ENCODE measurements around the gene TTLL5. TPM values are rescaled to one million over a fixed set of nuclear protein-coding genes. Genes with fewer than 3 reads are reported as not detected.

Gene TTLL5
- total RNA-seq, 1 donor from 2014 or later: 43.1 TPM

DNA sequence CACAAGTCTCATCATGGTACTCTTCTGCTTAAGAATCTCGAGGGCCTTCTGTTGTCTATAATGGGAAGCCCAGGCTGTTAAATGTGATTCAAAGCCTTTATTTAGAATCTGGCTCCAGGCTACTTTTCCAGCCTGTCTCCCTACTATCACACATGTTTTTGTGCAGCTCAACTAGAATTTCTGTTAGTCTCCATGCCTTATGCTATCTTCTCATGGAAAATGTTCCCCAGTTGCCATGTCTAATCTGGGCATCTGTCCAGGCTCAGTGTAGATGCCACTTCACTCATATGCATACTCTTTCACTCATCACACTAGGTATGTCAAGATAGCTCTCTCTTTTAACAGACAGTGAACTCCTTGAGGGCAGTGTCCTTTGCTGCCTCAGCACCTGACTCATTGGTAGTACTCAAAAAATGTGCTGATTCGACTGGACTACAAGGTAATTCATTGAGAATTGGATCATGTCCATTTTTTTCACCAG lies 145.3 kb downstream of the TTLL5 start:
- TF ChIP-seq, protein P1, sequence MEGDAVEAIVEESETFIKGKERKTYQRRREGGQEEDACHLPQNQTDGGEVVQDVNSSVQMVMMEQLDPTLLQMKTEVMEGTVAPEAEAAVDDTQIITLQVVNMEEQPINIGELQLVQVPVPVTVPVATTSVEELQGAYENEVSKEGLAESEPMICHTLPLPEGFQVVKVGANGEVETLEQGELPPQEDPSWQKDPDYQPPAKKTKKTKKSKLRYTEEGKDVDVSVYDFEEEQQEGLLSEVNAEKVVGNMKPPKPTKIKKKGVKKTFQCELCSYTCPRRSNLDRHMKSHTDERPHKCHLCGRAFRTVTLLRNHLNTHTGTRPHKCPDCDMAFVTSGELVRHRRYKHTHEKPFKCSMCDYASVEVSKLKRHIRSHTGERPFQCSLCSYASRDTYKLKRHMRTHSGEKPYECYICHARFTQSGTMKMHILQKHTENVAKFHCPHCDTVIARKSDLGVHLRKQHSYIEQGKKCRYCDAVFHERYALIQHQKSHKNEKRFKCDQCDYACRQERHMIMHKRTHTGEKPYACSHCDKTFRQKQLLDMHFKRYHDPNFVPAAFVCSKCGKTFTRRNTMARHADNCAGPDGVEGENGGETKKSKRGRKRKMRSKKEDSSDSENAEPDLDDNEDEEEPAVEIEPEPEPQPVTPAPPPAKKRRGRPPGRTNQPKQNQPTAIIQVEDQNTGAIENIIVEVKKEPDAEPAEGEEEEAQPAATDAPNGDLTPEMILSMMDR (IDR thresholded peaks at IDR 0.05; ENCODE audit: partially characterized antibody, unreplicated experiment): no peak
- no peak for DNase-seq
- no peaks in the 10 kb centered on the region for H3K36me3 Mint-ChIP-seq (ENCODE audit: unreplicated experiment)
- H3K27ac Mint-ChIP-seq (ENCODE audit: unreplicated experiment): no peak overlapping the region
- H3K4me3 Mint-ChIP-seq (ENCODE audit: unreplicated experiment): no peak overlapping the region
- no peaks in the 10 kb centered on the region for H3K27me3 Mint-ChIP-seq (ENCODE audit: unreplicated experiment)
- H3K9me3 Mint-ChIP-seq (ENCODE audit: unreplicated experiment): no peaks in the 10 kb centered on the region
- peaks cover 8% of the 10 kb centered on the region for H3K4me1 Mint-ChIP-seq (ENCODE audit: low read depth, unreplicated experiment)

DNA sequence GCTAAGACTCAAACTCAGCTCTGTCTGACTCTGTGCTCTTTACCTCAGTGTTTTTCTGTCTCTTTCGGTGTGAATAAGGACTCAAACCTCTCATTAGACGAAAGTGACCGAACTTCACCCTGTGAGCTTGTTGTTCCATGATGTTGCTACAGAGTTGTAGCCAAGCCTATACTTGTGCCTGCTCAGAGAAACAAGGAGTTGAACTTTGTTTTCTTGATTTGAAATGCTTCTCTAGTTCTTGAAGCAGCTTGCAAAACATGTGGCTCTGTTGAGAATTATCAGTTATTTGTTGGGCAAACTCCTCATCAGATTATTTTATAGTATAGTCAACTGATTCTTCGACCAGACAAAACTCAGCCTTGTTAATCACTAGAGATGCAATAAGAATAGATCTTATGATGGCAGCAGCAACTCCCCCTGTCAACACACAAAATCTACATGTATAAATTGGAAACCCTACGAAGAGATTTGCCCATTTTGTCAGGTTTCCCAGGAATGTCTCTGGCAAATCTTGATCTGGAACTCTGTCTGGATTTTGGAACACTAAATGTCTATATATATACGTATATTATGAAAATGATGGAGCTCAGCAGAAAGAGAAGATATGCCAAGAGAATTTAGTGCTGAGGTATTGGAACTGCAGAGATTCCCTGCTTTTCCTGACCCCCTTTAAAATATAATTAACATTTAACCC lies 146.8 kb downstream of the TTLL5 start:
- Mint-ChIP-seq H3K27ac (ENCODE audit: unreplicated experiment) (no peak overlapping the region), H3K27me3 (ENCODE audit: unreplicated experiment) (no peaks in the 10 kb centered on the region), H3K4me1 (ENCODE audit: low read depth, unreplicated experiment) (peaks cover 10% of the 10 kb centered on the region), H3K9me3 (ENCODE audit: unreplicated experiment) (no peaks in the 10 kb centered on the region), H3K4me3 (ENCODE audit: unreplicated experiment) (no peak overlapping the region), H3K36me3 (ENCODE audit: unreplicated experiment) (no peaks in the 10 kb centered on the region)
- DNase-seq: no peak
- TF ChIP-seq, protein P1 (IDR thresholded peaks at IDR 0.05; ENCODE audit: partially characterized antibody, unreplicated experiment): no peak

DNA sequence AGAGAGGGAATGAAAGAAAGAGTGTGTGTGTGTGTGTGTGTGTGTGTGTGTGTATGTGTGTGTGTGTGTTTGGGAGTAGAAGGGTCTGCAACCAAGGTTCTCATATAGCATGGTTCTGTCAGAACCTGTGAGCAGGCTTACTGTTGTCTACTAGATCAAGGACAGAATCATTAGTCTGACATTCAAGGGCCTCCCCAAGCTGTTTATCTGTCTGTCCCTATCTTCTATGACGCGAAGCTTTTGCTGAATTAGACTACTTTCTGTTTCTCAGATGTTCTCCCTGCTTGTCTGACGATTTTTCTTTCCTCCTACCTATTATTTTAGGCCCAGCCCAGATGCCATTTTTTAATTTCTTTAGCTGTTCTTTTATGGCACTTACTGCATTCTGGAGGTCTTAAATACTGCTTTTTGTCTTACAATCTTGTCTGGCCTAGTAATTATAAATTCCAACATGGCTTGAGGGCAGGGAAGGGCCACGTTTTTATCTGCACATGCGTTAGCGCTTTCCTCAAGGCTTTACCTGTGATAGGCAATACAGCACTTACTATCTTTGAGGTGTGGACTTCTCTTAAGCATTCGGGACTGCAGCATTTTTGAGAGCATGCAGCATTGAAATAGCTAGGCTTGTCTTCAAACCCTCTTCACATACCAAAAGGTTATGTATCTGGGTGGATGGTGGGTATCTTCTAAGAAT lies 150.2 kb downstream of the TTLL5 start:
- no peak for DNase-seq

DNA sequence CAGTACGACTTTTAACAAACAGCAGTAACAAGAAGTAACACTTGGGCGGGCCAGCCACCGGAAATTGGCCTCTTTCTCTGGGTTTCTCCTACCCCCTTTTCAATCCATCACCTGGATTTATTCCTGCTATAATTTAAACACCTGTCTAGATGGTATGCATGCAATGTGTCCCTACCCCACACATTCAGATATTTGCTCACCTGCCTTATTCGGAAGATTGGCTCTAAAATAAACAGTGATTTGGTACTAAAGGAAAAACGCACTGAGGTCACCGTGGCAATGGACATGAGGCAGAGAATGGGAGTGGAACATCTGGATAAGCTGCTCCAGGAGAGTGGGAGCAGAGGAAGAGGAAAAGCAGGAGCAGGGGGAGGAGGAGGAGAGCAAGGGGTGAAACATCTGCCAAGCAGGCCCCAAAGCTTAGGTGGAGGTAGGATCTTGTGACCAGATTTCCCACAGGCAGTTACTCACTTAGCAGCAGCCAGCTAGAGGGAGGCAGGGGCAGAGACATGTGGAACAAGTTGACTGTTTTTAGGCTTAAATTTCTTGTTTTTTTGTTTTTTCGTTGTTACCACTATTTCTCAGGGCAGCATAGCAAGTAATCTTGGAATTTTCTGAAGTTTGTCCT lies 150.9 kb downstream of the TTLL5 start:
- no peak overlapping the region for H3K27ac Mint-ChIP-seq (ENCODE audit: unreplicated experiment)
- H3K4me1 Mint-ChIP-seq (ENCODE audit: low read depth, unreplicated experiment): peaks cover 2% of the 10 kb centered on the region
- H3K27me3 Mint-ChIP-seq (ENCODE audit: unreplicated experiment): no peaks in the 10 kb centered on the region
- TF ChIP-seq, protein P1 (IDR thresholded peaks at IDR 0.05; ENCODE audit: partially characterized antibody, unreplicated experiment): no peak
- H3K4me3 Mint-ChIP-seq (ENCODE audit: unreplicated experiment): no peak overlapping the region
- H3K9me3 Mint-ChIP-seq (ENCODE audit: unreplicated experiment): no peaks in the 10 kb centered on the region
- no peaks in the 10 kb centered on the region for H3K36me3 Mint-ChIP-seq (ENCODE audit: unreplicated experiment)
- DNase-seq: no peak

More for the DNA sequence above, 150.2 kb downstream of the TTLL5 start:
- Mint-ChIP-seq H3K27me3 (ENCODE audit: unreplicated experiment) (no peaks in the 10 kb centered on the region), H3K4me3 (ENCODE audit: unreplicated experiment) (no peak overlapping the region), H3K9me3 (ENCODE audit: unreplicated experiment) (no peaks in the 10 kb centered on the region), H3K36me3 (ENCODE audit: unreplicated experiment) (no peaks in the 10 kb centered on the region), H3K4me1 (ENCODE audit: low read depth, unreplicated experiment) (peaks cover 2% of the 10 kb centered on the region), H3K27ac (ENCODE audit: unreplicated experiment) (no peak overlapping the region)
- TF ChIP-seq, protein P1 (IDR thresholded peaks at IDR 0.05; ENCODE audit: partially characterized antibody, unreplicated experiment): no peak
